ENCODE measurements around the gene SLC4A11. TPM values are rescaled to one million over a fixed set of nuclear protein-coding genes. Genes with fewer than 3 reads are reported as not detected.

SLC4A11 gene
- total RNA-seq, 2 donors from 2014 or later: 0.52 TPM; not detected in 1

DNA sequence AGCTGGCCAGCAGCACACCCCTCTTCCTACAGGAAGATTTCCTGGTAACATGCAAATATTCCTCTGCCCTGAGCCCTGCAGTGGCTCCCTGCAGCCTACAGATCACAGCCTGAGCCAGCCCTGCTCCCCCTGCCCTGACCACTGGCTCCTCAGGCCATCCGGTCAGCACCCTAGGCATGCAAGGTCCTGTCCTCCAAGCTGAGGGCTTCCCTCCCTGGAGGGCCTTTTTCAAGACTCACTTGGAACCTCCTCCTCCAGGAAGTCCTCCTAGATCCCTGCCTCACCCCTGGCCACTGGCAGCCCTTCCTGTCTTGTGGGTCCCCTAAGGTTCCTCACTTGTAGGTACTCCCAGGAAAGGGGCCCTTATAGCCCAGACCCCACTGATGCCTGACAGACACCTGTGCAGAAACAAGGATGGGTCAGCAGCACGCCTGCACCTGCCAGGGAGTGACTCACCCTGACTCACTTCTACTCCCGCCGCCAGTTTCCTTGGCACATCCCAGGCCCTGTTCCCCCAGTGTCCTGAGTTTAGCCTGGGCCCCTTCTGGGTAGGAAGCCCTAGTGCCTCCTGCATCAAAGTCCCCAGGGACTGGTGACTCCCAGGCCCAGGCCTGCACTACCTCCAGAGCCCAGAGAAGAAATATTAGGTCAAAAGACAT is 3.2 kb downstream of the SLC4A11 start:
- Histone ChIP-seq H3K9me3 (no peaks in the 10 kb centered on the region), H3K27ac (no peak overlapping the region), H3K4me3 (no peak overlapping the region), H3K27me3 (peaks cover 0 to 10% of the 10 kb centered on the region in 2 donors), H3K36me3 (replicated peaks in 1 of 2; ENCODE audit: insufficient read depth in 1 of 2, low read depth in 2 of 2) (no peaks in the 10 kb centered on the region), H3K4me1 (peaks cover 27% of the 10 kb centered on the region)
- DNase-seq (no peak), ATAC-seq (no peak)
- no peak for TF ChIP-seq POLR2A (IDR thresholded peaks at IDR 0.05)
- TF ChIP-seq, protein P1, sequence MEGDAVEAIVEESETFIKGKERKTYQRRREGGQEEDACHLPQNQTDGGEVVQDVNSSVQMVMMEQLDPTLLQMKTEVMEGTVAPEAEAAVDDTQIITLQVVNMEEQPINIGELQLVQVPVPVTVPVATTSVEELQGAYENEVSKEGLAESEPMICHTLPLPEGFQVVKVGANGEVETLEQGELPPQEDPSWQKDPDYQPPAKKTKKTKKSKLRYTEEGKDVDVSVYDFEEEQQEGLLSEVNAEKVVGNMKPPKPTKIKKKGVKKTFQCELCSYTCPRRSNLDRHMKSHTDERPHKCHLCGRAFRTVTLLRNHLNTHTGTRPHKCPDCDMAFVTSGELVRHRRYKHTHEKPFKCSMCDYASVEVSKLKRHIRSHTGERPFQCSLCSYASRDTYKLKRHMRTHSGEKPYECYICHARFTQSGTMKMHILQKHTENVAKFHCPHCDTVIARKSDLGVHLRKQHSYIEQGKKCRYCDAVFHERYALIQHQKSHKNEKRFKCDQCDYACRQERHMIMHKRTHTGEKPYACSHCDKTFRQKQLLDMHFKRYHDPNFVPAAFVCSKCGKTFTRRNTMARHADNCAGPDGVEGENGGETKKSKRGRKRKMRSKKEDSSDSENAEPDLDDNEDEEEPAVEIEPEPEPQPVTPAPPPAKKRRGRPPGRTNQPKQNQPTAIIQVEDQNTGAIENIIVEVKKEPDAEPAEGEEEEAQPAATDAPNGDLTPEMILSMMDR (IDR thresholded peaks at IDR 0.05): no peak
- 80 to 81% methylated on average over 4 of the region's 4 CpGs for WGBS, 2 donors
- intact Hi-C loops (cut with DNase I): no loop called here

- no peak overlapping the region for H3K4me3 ChIP-seq
- H3K27ac ChIP-seq: no peak overlapping the region
- H3K9me3 ChIP-seq: no peaks in the 10 kb centered on the region
- intact Hi-C loops (cut with DNase I): no loop called here
- 86 to 94% methylated on average over 19 to 25 of the region's 25 CpGs for WGBS, 2 donors
- H3K36me3 ChIP-seq (replicated peaks in 1 of 2; ENCODE audit: insufficient read depth in 1 of 2, low read depth in 2 of 2): no peaks in the 10 kb centered on the region
- TF ChIP-seq POLR2A (IDR thresholded peaks at IDR 0.05): no peak
- TF ChIP-seq, protein P1 (IDR thresholded peaks at IDR 0.05): no peak
- ATAC-seq: no peak
- H3K27me3 ChIP-seq: peaks cover 0 to 10% of the 10 kb centered on the region in 2 donors
- peaks cover 12% of the 10 kb centered on the region for H3K4me1 ChIP-seq
- DNase-seq: no peak
Observed at GRCh38 chr20:3233991-3234498, 4.9 kb downstream of the SLC4A11 start.

DNA sequence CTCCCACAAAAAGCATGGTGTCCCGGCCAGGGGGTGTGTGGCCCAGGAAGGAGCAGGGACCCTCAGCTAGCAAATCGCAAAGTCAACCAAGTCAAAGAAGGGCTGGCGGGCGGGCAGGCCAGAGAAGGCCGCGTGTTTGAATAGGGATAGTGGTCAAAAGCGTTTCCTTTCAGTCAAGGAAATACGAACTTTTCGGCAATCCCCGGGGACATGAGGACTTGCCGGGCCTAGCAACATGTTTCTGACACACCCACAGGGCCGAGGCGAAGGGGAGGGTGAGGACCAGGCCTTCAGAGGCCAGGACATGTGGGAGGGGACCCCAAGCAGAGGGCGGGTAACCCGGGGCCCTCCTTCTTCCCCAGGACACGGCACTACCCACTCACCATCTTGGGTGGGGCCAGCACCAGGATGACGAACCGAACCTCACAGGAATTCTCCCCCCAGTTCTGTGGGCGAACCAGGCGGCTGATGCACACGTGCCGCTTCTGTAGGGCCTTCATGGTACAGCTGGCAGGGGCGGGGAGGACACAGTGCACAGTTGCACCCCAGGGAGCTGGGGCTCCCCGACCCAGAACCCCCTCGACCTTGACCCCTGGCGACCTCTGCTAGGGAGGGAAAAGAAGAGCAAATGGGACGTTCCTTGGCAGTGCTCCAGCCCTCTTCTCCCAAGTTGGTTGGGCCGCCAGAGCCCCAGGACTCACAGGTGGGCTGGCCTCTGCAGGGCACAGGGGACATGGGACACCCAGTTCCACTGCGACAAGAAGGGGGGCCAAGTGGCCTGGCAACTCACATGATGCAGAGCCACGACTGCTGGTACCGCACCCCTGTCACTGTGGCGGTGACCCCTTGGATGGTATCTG is 5.6 kb downstream of the SLC4A11 start:
- no peak for DNase-seq
- Histone ChIP-seq H3K27me3 (peaks cover 0 to 9% of the 10 kb centered on the region in 2 donors), H3K27ac (no peak overlapping the region), H3K4me1 (peaks cover 6% of the 10 kb centered on the region), H3K9me3 (no peaks in the 10 kb centered on the region), H3K4me3 (no peak overlapping the region), H3K36me3 (replicated peaks in 1 of 2; ENCODE audit: insufficient read depth in 1 of 2, low read depth in 2 of 2) (no peaks in the 10 kb centered on the region)
- intact Hi-C loops (cut with DNase I): no loop called here
- ATAC-seq: no peak
- TF ChIP-seq, protein P1 (IDR thresholded peaks at IDR 0.05): no peak
- no peak for TF ChIP-seq POLR2A (IDR thresholded peaks at IDR 0.05)
- WGBS, 2 donors: 82 to 88% methylated on average over 13 to 28 of the region's 32 CpGs

DNA sequence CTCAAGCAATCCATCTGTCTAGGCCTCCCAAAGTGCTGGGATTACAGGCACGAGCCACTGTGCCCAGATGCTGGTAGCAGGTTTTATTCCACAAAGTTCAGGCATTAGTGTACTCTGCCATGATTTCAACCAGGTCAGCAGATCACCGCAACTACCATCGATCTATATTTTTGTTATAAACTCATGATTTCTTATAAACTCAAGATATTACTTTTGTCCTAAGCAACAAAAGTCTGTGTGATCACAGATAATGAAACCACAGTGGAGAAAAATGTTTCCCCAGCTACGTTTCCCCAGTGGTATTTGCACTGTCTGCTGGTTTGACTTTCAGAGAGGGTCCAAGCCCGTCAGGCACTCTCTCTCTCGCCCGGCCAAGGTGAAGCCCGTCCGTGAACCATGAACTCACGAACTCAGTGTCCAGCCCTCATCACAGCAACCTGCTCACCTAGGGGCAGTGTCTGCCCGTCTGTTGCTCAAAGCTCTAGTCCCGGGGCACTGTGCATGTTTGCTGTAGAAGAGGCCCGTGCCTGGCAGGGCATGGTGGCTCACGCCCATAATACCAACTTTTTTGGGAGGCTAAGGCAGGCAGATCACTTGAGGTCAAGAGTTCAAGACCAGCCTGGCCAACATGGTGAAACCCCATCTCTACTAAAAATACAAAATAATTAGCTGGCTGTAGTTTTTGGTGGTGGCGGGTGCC is 7.0 kb downstream of the SLC4A11 start:
- Histone ChIP-seq H3K4me1 (no peaks in the 10 kb centered on the region), H3K9me3 (no peaks in the 10 kb centered on the region), H3K27me3 (no peaks in the 10 kb centered on the region), H3K4me3 (no peak overlapping the region), H3K36me3 (replicated peaks in 1 of 2; ENCODE audit: insufficient read depth in 1 of 2, low read depth in 2 of 2) (no peaks in the 10 kb centered on the region), H3K27ac (no peak overlapping the region)
- intact Hi-C loops (cut with DNase I): no loop called here
- TF ChIP-seq POLR2A (IDR thresholded peaks at IDR 0.05): no peak
- TF ChIP-seq, protein P1 (IDR thresholded peaks at IDR 0.05): no peak
- DNase-seq (no peak), ATAC-seq (no peak)
- 85 to 89% methylated on average over 14 to 15 of the region's 15 CpGs for WGBS, 2 donors
